GM23248 (cell line): ENCODE results near the gene RUNX3. TPM values are rescaled to one million over a fixed set of nuclear protein-coding genes. Genes with fewer than 3 reads are reported as not detected.

ENCODE experiments used
- DNase-seq: peaks from one replicate; pipeline ENCODE4 v3.0.0-alpha.2; 2015
- H2AFZ ChIP-seq: fragments of 200-600 bp; sonication (generic); 2 replicates; pipeline ENCODE4 v1.6.1; 2016; ENCODE audit warnings: antibody characterized with exemption
- H3F3A ChIP-seq: fragments of 200-600 bp; sonication (generic); 2 replicates; pipeline ENCODE4 v1.6.1; 2016; ENCODE audit warnings: mild to moderate bottlenecking, antibody characterized with exemption, mixed run types; ENCODE audit not compliant: insufficient read depth
- H3K27ac ChIP-seq: fragments of 200-600 bp; sonication (generic); 2 replicates; pipeline ENCODE4 v1.5.1; 2016; ENCODE audit warnings: mild to moderate bottlenecking
- H3K27me3 ChIP-seq: fragments of 200-600 bp; sonication (generic); replicated peaks from 2 replicates; pipeline ENCODE4 v1.6.1; 2016; ENCODE audit warnings: mild to moderate bottlenecking; ENCODE audit not compliant: insufficient read depth
- H3K36me3 ChIP-seq: fragments of 200-600 bp; sonication (generic); 2 replicates; pipeline ENCODE4 v1.6.1; 2016; ENCODE audit warnings: low read depth, mild to moderate bottlenecking
- H3K4me1 ChIP-seq: fragments of 200-600 bp; sonication (generic); 2 replicates; pipeline ENCODE4 v1.6.1; 2016; ENCODE audit warnings: mild to moderate bottlenecking; ENCODE audit not compliant: insufficient read depth
- H3K4me2 ChIP-seq: fragments of 200-600 bp; sonication (generic); one replicate; pipeline ENCODE4 v1.6.1; 2016; ENCODE audit warnings: mild to moderate bottlenecking; ENCODE audit not compliant: unreplicated experiment
- H3K4me3 ChIP-seq: fragments of 200-600 bp; sonication (generic); 2 replicates; pipeline ENCODE4 v1.5.1; 2016; ENCODE audit warnings: mild to moderate bottlenecking
- H3K79me2 ChIP-seq: fragments of 200-600 bp; sonication (generic); 2 replicates; pipeline ENCODE4 v1.6.1; 2016; ENCODE audit warnings: mild to moderate bottlenecking; ENCODE audit not compliant: insufficient read depth
- H3K9ac ChIP-seq: fragments of 200-600 bp; sonication (generic); 2 replicates; pipeline ENCODE4 v1.6.1; 2016; ENCODE audit warnings: mild to moderate bottlenecking
- H3K9me2 ChIP-seq: fragments of 200-600 bp; sonication (generic); 2 replicates; pipeline ENCODE4 v1.6.1; 2016; ENCODE audit warnings: mixed run types, mild to moderate bottlenecking, moderate library complexity; ENCODE audit not compliant: insufficient read depth
- H3K9me3 ChIP-seq: fragments of 200-600 bp; sonication (generic); one replicate; pipeline ENCODE4 v1.6.1; 2017; ENCODE audit warnings: low read depth
- H4K20me1 ChIP-seq: fragments of 200-600 bp; sonication (generic); 2 replicates; pipeline ENCODE4 v1.6.0; 2016; ENCODE audit not compliant: insufficient read depth
- EZH2 ChIP-seq: fragments of 200-600 bp; sonication (generic); IDR thresholded peaks from 2 replicates; pipeline ENCODE4 v1.6.1; 2018; ENCODE audit warnings: antibody characterized with exemption, mild to moderate bottlenecking; ENCODE audit not compliant: insufficient read depth, poor library complexity, severe bottlenecking
- EZH2phosphoT487 ChIP-seq: fragments of 200-600 bp; sonication (generic); IDR thresholded peaks from 2 replicates; pipeline ENCODE4 v1.6.1; 2018; ENCODE audit warnings: antibody characterized with exemption, moderate library complexity, mild to moderate bottlenecking, low read depth; ENCODE audit not compliant: insufficient read depth
- WGBS, 2 experiments: methylation state at CpG; one replicate each; pipeline ENCODE4 v1.1.6; 2015 to 2017; ENCODE audit warnings: low lambda C conversion rate in 2 of 2, low coverage in 1 of 2; ENCODE audit errors: missing lambda C conversion rate in 2 of 2; 5-methylcytosine and 5-hydroxymethylcytosine counted together
- in situ Hi-C: fragments of 300-500 bp; cut with MboI; formaldehyde crosslinking; loops from 2 replicates; pipeline ENCODE4 v1.15.0; 2020
- polyA plus RNA-seq: library from polyadenylated mRNA; unstranded; fragments of >200 nt; fragmentation: Nextera tagmentation; extraction: Ambion mirVana; gene quantifications from 2 replicates; pipeline ENCODE4 v1.2.1, GENCODE V29; 2016
- total RNA-seq: library from RNA; depleted of rRNA; stranded (reverse); fragments of >200 nt; shearing (Covaris generic); gene quantifications from 2 replicates; pipeline ENCODE4 v1.2.3, GENCODE V29; 2014

Gene RUNX3
- total and polyA plus RNA-seq, 2 experiments from 2014 or later = 0.43 to 1.4 TPM

DNA sequence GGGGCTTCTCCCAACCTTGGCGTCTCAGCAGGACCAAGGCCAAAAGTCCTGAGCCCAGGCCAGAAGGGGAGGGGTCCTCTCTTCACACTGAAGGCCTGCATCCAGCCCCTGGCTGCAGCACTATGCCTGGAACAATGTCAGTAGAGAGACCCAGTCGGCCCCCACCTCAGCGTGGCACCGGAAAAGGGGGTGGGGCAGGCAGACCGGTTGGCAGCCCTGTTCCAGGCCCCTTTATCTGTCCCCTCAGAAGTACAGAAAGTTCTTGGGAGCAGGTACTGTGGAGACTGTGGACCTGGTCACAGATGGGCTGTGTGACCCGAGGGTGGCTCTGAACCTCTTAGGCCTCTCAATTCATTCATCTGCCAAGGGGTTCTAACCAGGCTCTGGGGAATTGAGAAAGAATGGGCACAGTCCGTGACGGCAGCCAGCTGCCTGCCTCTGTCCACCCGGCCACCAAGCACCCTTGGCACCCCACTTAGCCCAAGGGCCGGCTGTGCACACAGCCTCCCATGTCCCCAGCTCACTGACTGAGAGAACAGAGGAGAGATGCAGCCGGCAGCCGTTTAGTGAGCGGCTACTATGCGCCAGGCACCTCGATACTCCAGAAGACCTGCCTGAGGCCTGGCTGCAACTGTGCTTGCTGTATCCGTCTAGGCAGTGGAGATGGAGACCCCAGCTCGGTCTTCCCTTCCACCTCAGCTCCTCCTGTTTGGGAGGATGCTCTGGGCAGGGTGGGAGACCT is 23.9 kb downstream of the RUNX3 start:
- DNase-seq = no peak
- TF ChIP-seq EZH2 (no peak), EZH2phosphoT487 (no peak)
- 76 to 83% methylated on average over 17 of the region's 17 CpGs for WGBS, 2 experiments
- Histone ChIP-seq H3K4me3 (no peak overlapping the region), H3K9me3 (no peaks in the 10 kb centered on the region), H3K79me2 (no peaks in the 10 kb centered on the region), H2AFZ (no peak overlapping the region), H3F3A (no peaks in the 10 kb centered on the region), H3K9ac (no peak overlapping the region), H3K4me2 (no peak overlapping the region), H3K9me2 (no peaks in the 10 kb centered on the region), H3K27ac (no peak overlapping the region), H3K27me3 (no peaks in the 10 kb centered on the region), H4K20me1 (no peaks in the 10 kb centered on the region), H3K4me1 (no peaks in the 10 kb centered on the region), H3K36me3 (no peaks in the 10 kb centered on the region)
- in situ Hi-C loops = no loop called here

DNA sequence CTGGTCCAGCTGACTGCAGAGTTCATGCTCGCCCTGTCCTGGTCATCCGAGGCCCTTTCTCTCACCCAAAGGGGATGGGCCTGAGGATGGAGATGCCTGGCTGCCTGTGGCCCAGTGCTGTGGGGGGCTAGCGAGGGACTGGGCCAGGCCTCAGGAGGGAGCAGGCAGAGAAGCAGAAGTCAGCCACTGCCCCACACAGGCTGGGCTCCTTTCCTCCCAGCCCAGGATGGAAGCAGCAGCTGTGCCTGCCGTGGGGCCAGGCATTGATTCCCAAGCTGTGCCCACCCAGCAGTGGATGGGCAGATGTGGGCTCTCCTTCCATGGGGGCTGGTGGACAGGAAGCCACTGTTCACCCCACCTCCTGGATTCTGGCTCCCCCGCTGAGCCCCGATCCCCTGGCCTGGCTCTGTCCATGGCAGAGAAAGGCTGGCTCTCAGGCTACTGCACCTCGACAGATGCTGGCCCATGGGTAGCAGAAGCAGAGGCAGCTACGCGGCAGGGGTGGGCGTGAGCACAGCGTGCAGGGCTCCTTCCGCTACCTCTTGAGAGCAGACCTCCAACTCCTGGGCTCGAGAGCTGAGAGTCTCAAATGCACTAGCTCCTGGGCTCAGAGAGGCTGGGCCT is 24.6 kb downstream of the RUNX3 start:
- Histone ChIP-seq H3K9me3 (no peaks in the 10 kb centered on the region), H3K27ac (no peak overlapping the region), H3K36me3 (no peaks in the 10 kb centered on the region), H3K4me2 (no peak overlapping the region), H3K79me2 (no peaks in the 10 kb centered on the region), H3K9ac (no peak overlapping the region), H3F3A (no peaks in the 10 kb centered on the region), H3K4me3 (no peak overlapping the region), H3K4me1 (no peaks in the 10 kb centered on the region), H3K9me2 (no peaks in the 10 kb centered on the region), H3K27me3 (no peaks in the 10 kb centered on the region), H4K20me1 (no peaks in the 10 kb centered on the region), H2AFZ (no peak overlapping the region)
- no peak for DNase-seq
- TF ChIP-seq EZH2 = no peak
- no peak for TF ChIP-seq EZH2phosphoT487
- WGBS, 2 experiments = 78 to 81% methylated on average over 13 of the region's 13 CpGs
- in situ Hi-C loops = no loop called here

DNA sequence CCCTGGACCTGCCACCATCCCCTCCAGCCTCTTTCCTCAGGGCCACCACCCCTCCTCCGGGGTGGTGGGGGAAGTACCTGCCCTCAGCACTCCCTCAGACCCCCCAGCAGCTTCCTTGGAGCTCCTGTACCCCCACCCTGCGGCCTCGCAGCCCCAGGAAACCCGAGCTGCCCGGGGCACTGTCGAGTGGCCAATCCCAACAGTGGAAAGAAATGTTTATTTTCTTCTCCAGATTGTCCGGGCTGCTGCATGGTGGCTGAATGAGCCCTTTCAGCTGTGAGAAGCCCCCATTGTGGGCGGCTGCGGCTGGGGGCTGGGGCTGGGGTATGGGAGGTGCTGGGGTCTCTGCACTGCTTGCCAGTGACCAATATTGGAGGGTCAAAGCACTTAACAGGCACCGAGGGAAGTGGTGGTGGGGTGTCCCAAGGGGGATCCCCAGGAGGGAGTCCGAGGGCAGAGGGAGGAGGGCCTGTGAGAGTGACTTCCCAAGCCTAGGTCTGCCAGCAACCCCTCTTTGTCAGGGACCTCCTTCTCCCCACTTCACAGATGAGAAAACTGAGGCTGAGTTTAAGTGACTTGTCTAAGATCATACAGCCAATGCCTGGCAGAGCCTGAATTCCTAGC is 25.2 kb downstream of the RUNX3 start:
- Histone ChIP-seq H3K27ac (no peak overlapping the region), H3K9me2 (no peaks in the 10 kb centered on the region), H4K20me1 (no peaks in the 10 kb centered on the region), H3K9me3 (no peaks in the 10 kb centered on the region), H3F3A (no peaks in the 10 kb centered on the region), H2AFZ (no peak overlapping the region), H3K4me1 (no peaks in the 10 kb centered on the region), H3K4me2 (no peak overlapping the region), H3K36me3 (no peaks in the 10 kb centered on the region), H3K4me3 (no peak overlapping the region), H3K79me2 (no peaks in the 10 kb centered on the region), H3K9ac (no peak overlapping the region), H3K27me3 (no peaks in the 10 kb centered on the region)
- in situ Hi-C loops = no loop called here
- WGBS, 2 experiments = 86 to 97% methylated on average over 9 to 11 of the region's 11 CpGs
- TF ChIP-seq EZH2 (no peak), EZH2phosphoT487 (no peak)
- DNase-seq = no peak

DNA sequence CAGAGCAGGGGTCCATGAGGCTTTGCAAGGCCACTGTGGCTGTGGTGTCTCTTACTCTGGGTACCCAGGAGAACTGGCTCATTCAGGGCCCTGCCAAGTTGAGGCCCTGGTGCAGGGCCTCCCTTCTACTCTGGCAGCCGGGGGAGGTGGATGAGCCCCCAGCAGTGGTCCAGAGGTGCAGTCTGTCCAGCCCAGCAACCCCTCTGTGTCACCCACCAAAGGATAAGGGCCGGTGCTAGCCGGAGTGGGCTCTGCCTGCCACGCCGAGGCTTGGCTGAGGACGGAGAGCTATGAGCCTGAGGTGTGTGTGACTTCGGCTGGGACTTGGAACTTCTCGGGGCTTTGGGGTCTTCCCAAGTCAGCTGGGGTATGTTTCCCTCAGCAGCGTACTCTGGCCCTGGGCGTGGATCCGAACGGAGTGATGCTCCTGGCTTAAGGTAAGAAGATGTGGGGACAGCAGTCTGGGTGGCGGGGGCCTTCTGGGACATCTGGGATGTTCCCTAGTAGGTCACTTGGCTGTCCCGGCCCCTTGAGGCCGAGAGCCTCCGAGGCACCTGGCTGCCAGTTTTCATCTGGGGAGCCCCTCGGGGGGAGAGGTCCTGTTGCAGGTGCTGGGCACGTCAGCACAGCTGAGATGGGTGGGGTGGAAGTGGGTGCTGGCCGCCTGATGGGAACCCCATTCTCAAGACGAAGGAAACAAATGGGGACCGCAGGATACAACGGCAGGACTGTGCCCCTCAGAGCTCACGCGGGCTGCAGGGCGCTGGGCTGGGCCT is 25.9 kb downstream of the RUNX3 start:
- no peak for DNase-seq
- Histone ChIP-seq H3F3A (no peaks in the 10 kb centered on the region), H3K27me3 (no peaks in the 10 kb centered on the region), H3K9me3 (no peaks in the 10 kb centered on the region), H3K27ac (no peak overlapping the region), H3K9ac (no peak overlapping the region), H3K9me2 (no peaks in the 10 kb centered on the region), H3K4me1 (no peaks in the 10 kb centered on the region), H3K36me3 (no peaks in the 10 kb centered on the region), H3K4me2 (no peak overlapping the region), H3K79me2 (no peaks in the 10 kb centered on the region), H2AFZ (no peak overlapping the region), H4K20me1 (no peaks in the 10 kb centered on the region), H3K4me3 (no peak overlapping the region)
- TF ChIP-seq EZH2 = no peak
- 88 to 92% methylated on average over 23 to 24 of the region's 25 CpGs for WGBS, 2 experiments
- in situ Hi-C loops = no loop called here
